Hematopoietic multipotent progenitor cell treated with erythropoietin and hydrocortisone succinate and interleukin-3 and kit ligand, for 8 days (in vitro differentiated cells): ENCODE results near the gene GRN.
"Not testable (repeated sequence)": the region's sequence is repeated elsewhere in the genome, so short reads cannot be mapped to it uniquely, and the experiment has no call there.

ENCODE experiments used
- DNase-seq: peaks from one replicate; pipeline ENCODE4 v3.0.0-alpha.2; 2015

The GRN gene

DNA sequence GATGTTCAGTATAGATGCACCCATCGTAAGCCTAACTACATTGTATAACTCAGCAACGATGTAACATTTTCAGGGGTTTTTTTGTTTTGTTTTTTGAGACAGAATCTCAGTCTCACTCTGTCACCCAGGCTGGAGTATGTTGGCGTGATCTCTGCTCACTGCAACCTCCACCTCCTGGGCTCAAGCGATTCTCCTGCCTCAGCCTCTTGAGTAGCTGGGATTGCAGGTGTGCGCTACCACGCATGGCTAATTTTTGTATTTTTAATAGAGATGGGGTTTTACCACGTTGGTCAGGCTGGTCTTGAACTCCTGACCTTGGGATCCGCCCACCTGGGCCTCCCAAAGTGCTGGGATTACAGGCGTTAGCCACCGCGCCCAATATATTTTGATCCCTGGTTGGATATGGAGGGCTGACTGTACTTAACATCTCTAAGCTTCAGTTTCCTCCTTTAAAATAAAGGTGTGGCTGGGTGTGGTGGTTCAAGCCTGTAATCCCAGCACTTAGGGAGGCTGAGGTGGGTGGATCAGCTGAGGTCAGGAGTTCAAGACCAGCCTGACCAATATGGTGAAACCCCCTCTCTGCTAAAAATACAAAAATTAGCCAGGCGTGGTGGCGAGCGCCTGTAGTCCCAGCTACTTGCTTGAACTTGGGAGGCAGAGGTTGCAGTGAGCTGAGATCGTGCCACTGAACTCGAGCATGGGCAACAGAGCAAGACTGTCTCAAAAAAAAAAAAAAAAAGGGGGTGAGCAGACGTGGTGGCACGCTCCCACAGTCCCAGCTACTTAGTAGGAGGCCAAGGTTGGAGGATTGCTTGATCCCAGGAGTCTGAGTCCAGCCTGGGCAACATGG, 2.3 kb downstream of the GRN start:
- not testable (repeated sequence) for DNase-seq

DNA sequence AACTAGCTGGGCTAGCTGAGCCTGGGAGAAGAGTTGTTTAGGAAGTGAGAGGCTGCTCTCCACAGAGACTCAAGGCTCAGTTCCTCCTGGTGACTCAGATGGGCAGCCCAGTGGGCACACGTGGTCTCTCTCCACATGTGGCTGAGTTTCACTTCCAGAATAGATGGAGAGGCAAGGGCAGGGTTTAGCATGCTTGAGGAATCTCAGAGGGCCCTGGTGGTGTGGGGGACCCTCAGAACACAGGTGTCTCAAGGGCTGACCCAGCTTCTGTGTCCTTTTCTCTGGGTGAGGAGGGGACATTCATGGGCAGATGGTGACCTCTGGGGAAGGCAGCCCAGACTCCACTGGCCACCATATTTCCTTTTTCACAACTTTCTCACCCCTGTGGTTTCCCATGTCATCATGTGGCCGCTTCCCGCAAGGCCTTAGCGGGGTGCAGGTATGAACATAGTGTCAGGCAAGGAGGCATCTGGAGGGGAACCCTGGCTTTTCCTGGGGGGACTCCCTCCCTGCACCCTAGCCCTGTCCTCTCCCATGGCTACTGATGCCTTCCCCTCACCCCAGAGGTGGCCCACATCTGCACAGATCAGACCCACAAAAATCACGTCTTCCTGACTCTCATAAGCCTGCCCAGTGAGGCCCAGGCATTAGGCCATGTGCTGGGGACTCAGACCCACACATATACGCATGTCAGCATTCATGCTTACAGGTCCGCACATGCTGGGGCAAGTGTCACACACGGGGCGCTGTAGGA, 3.3 kb downstream of the GRN start:
- no peak for DNase-seq

DNA sequence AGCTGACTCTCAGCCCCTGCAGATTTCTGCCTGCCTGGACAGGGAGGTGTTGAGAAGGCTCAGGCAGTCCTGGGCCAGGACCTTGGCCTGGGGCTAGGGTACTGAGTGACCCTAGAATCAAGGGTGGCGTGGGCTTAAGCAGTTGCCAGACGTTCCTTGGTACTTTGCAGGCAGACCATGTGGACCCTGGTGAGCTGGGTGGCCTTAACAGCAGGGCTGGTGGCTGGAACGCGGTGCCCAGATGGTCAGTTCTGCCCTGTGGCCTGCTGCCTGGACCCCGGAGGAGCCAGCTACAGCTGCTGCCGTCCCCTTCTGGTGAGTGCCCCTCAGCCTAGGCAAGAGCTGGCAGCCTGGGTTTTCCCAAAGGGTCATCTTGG, 3.9 kb downstream of the GRN start:
- DNase-seq, result no peak

GRCh38 chr17:44349553-44350070, 4.5 kb downstream of the GRN start:
- no peak for DNase-seq

GRCh38 chr17:44350733-44351226, 5.7 kb downstream of the GRN start:
- peak; percentile 75 for DNase-seq

DNA sequence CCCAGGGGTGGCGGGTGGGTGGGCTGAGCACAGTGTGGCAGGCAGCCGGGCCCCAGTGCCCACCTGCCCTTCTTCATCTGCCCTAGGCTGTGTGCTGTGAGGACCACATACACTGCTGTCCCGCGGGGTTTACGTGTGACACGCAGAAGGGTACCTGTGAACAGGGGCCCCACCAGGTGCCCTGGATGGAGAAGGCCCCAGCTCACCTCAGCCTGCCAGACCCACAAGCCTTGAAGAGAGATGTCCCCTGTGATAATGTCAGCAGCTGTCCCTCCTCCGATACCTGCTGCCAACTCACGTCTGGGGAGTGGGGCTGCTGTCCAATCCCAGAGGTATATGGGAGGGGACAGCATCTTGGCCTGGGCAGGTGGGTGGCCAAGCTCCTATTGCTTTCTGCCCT, 6.4 kb downstream of the GRN start:
- DNase-seq, result no peak

DNA sequence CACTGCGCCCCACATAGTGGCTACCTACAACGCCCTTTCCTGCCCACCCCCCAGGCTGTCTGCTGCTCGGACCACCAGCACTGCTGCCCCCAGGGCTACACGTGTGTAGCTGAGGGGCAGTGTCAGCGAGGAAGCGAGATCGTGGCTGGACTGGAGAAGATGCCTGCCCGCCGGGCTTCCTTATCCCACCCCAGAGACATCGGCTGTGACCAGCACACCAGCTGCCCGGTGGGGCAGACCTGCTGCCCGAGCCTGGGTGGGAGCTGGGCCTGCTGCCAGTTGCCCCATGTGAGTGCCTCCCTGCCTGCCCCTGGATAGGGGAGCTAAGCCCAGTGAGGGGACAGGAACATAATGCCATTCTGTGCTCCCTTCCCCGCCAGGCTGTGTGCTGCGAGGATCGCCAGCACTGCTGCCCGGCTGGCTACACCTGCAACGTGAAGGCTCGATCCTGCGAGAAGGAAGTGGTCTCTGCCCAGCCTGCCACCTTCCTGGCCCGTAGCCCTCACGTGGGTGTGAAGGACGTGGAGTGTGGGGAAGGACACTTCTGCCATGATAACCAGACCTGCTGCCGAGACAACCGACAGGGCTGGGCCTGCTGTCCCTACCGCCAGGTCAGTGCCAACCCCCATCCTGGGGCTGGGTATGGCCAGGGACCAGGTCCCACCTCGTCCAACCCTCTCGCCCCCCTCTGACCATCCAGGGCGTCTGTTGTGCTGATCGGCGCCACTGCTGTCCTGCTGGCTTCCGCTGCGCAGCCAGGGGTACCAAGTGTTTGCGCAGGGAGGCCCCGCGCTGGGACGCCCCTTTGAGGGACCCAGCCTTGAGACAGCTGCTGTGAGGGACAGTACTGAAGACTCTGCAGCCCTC, 7.1 kb downstream of the GRN start:
- no peak for DNase-seq

DNA sequence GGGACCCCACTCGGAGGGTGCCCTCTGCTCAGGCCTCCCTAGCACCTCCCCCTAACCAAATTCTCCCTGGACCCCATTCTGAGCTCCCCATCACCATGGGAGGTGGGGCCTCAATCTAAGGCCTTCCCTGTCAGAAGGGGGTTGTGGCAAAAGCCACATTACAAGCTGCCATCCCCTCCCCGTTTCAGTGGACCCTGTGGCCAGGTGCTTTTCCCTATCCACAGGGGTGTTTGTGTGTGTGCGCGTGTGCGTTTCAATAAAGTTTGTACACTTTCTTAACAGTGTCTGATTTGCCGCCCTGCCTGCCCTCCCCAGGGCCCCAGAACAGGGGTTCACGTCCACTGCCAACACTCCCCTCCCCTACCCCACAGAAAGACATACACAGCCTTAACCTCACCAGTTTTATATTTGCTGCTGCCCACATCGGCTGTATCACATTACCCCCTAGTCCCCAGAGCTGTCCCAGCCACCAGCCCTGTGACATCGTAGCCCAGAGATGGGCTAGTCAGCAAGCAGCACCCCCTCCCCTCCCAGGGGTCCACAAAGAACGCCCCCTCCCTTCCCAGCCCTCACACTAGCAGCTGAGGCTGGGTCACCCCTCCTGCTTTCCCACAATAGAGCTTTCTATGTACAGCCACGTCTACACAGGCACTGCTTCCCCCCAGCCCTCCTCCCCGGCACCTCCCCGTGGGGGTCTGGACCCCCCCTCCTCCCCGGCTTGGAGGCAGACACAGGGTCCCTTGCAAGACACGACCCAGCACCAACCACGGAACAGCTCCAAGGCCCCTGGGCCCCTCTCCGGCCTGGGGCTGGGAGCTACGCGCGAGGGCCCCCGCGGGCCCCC, 7.9 kb downstream of the GRN start:
- no peak for DNase-seq

DNA sequence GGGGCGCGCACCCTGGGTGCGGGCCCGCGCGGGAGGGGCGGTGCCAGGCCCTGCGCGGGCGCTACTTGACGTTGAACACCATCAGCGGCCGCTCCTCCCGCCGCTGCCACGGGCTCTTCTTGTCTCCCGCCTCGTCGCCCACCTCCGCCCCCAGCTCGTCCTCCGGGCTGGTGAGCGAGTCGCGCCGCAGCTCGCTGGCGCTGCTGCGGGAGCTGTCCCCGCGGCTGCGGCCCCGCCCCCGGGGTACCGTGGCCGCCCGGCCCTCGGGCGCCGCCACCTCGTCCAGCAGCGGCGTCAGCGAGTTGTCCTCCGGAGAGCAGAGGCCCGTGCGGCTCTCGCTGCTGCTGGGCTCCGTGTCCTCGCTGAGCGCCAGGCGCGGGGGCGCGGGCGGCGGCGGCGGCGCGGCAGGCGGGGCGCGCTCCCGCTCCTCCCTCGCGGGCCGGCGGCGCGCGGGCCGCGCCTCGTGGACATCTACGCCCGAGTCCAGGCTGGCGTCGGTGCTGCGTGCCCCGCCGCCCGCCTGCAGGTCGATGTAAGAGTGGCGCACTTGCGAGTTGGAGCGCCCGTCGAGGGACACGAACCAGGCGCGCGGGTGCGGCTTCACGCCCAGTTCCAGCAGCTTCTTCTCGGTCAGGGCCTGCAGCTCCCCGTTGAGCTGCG, 8.7 kb downstream of the GRN start:
- no peak for DNase-seq

- DNase-seq, result peak; percentile 34
Observed at GRCh38 chr17:44354582-44355561, 9.8 kb downstream of the GRN start.

DNA sequence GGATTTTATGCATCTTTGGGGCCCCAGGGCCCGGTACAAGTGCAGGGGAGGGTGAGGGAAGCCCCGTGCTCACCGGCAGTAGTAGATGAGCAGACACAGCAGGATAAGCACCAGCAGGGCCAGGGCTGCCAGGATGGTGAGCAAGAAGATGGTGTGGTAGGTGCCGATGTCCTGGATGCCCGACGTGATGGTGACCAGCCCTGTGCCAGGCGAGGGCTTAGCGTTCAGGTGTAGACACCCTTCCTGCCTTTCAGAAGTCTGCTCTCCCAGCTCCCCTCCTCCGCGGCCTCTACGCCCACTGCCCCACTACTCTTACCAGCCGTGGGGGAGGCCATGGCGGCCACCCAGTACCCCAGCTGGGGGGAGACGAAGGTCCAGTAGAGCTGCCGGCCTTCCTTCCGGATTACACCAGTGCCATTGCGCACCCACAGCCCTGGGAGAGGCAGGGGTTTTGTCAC, 10.6 kb downstream of the GRN start:
- DNase-seq, result no peak

DNA sequence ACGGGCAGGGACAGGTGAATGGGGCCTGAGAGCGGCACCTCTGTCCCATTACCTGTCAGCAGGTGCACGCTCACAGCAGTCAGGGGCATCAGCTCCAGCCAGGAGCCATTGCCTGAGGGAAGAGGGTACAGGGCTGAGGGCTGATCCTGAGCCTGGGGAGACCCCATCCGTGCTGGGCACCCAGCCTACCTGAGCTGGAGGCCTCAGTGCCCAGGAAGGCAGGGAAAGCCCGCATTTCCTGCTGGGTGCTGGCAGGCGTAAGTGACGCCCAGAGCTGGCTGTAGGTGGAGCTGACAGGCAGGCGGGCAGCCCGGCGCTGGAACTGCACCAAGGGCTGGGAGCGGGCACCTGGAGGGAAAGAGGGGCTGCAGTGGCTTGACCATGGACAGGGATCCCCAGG, 11.1 kb downstream of the GRN start:
- DNase-seq, result no peak

GRCh38 chr17:44358066-44358465, 13.0 kb downstream of the GRN start:
- no peak for DNase-seq

GRCh38 chr17:44359006-44359405, 13.9 kb downstream of the GRN start:
- no peak for DNase-seq

DNA sequence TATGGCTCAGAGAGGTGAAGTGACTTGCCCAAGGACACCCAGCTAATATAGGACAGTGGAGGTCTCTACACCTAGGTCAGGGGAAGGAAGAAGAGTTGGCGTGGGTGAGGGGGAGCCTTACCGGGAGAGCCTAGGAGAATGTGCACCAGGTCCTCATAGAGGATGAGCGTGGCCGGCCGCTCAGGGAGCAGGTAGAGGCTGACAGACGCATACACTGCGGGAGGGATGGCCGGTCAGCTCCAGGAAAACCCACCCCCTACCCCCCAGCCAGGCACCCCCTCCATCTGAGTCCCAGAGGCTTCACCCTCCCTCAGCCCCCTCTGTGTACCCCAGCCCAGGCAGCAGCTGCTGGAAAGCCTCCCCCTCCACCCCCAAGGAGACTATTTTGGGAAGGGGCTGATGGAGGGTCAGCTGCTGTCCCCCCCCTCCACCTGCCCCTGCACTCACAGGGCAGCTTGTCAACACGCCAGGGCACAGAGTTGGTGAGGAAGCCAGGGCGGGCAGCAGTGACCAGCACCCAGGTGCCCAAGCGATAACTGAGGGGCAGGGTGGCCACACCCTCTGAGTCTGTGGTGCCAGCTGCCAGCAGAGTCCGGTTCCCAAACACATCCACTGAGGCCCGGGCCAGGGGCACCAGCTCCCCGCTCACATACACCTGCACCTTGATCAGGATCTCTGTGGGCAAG, 14.5 kb downstream of the GRN start:
- DNase-seq, result no peak

DNA sequence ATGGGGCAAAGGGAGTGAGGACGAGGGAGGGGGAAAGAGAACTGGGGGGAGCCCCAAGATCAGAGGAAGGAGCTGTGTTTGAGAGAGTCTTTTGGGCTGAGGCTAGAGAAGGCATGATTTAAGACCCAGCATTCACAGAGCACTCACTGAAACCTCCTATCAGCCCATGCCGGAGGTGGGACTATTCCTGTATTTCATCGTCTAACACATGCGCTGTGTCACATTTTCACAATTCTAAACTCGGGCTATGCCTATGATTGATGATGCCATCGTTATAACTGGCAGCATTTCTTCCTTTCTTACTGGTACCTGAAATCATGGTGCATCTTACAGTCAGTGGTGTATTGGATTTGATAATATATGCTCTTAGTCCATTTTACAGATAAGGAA, 15.0 kb downstream of the GRN start:
- no peak for DNase-seq

DNA sequence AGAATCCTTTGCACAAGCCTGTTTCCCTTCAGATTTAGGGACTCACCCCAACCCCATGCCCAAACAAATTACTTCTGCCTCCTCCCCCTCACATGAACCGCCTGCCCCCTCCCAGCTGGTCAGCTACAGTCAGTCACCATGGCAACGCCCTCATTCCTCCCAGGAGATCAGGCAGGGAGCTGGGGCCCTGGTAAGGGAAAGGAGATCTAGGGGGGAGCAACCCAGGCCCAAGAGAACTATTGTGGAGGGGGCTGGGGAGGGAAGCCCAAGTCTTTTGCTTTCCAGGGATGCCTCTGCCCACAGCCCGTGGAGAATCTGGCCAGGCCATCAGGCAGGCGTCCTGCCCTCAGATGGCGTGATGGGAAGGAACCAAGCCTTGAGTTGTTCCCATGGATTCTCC, 15.7 kb downstream of the GRN start:
- no peak for DNase-seq

GRCh38 chr17:44361292-44362260, 16.5 kb downstream of the GRN start:
- no peak for DNase-seq
